K562 (cell line): ENCODE data around the gene CHMP4B. TPM values are rescaled to one million over a fixed set of nuclear protein-coding genes. Genes with fewer than 3 reads are reported as not detected.

Experiments
- ELF4 ChIP-seq: fragments of 450-650 bp; formaldehyde crosslinking; IDR thresholded peaks from 2 replicates; pipeline ENCODE4 v1.4.0; 2022; ENCODE audit warnings: missing genetic modification characterization
- ESRRB ChIP-seq: fragments of 250-450 bp; sonication (Bioruptor Pico); IDR thresholded peaks from 2 replicates; pipeline ENCODE4 v1.5.0; 2020; ENCODE audit warnings: mild to moderate bottlenecking, moderate library complexity, borderline replicate concordance
- GATA2 ChIP-seq: sonication (generic); formaldehyde crosslinking; IDR thresholded peaks from 2 replicates; pipeline ENCODE4 v1.4.0; 2020; ENCODE audit warnings: mild to moderate bottlenecking, missing genetic modification reagents
- HDAC8 ChIP-seq: fragments of 450-650 bp; IDR thresholded peaks from 2 replicates; pipeline ENCODE4 v1.6.1; 2016; ENCODE audit warnings: mild to moderate bottlenecking, missing genetic modification characterization, moderate library complexity, missing compliant biosample characterization
- KDM2B ChIP-seq: fragments of 250-450 bp; sonication (Bioruptor Pico); IDR thresholded peaks from 2 replicates; pipeline ENCODE4 v1.8.0; 2021; ENCODE audit warnings: mild to moderate bottlenecking, moderate library complexity
- LARP7 ChIP-seq: fragments of 450-650 bp; IDR thresholded peaks from 2 replicates; pipeline ENCODE4 v1.6.1; 2016
- NR2C1 ChIP-seq, 2 experiments: fragments of 450-650 bp; IDR thresholded peaks; 2 replicates each; pipeline ENCODE4 v1.6.1; 2017; ENCODE audit warnings: mild to moderate bottlenecking in 2 of 2, antibody characterized with exemption in 1 of 2, inconsistent platforms in 1 of 2, missing compliant biosample characterization in 1 of 2, missing genetic modification characterization in 1 of 2
- NR3C1 ChIP-seq: sonication (generic); formaldehyde crosslinking; IDR thresholded peaks from 2 replicates; pipeline ENCODE4 v1.8.1; 2022; ENCODE audit warnings: missing genetic modification reagents
- PCBP1 ChIP-seq: fragments of 200-400 bp; formaldehyde crosslinking; IDR thresholded peaks from 2 replicates; pipeline ENCODE4 v1.6.1; 2018; ENCODE audit warnings: mild to moderate bottlenecking, low read depth, low read length; ENCODE audit not compliant: poor library complexity, severe bottlenecking
- SMAD4 ChIP-seq: fragments of 250-450 bp; sonication (Bioruptor Pico); conservative IDR thresholded peaks from 2 replicates; pipeline ENCODE4 v1.8.0; 2021; ENCODE audit warnings: inconsistent platforms, mild to moderate bottlenecking, moderate library complexity
- SNIP1 ChIP-seq: fragments of 450-650 bp; IDR thresholded peaks from 2 replicates; pipeline ENCODE4 v1.7.1; 2017; ENCODE audit warnings: low read depth, mild to moderate bottlenecking
- TAF1 ChIP-seq: IDR thresholded peaks from 2 replicates; pipeline ENCODE4 v1.6.1; 2011; ENCODE audit warnings: mild to moderate bottlenecking, low read length, moderate library complexity; ENCODE audit not compliant: insufficient read depth, control insufficient read depth, severe bottlenecking; ENCODE audit errors: extremely low read depth
- ZFX ChIP-seq: sonication (generic); formaldehyde crosslinking; IDR thresholded peaks from 2 replicates; pipeline ENCODE4 v1.8.0; 2022; ENCODE audit warnings: mild to moderate bottlenecking, missing genetic modification reagents, moderate library complexity
- ZNF134 ChIP-seq: fragments of 250-450 bp; sonication (Bioruptor Pico); conservative IDR thresholded peaks from 2 replicates; pipeline ENCODE4 v1.4.0; 2020
- ZNF143 ChIP-seq: sonication (generic); formaldehyde crosslinking; IDR thresholded peaks from 2 replicates; pipeline ENCODE4 v1.9.0; 2022; ENCODE audit warnings: mild to moderate bottlenecking, missing genetic modification reagents
- ZNF197 ChIP-seq: fragments of 200-800 bp; sonication (Bioruptor generic); IDR thresholded peaks from 2 replicates; pipeline ENCODE4 v1.6.1; 2016; ENCODE audit warnings: low read depth, missing genetic modification characterization, missing compliant biosample characterization
- ZNF3 ChIP-seq: fragments of 250-450 bp; sonication (Bioruptor Pico); IDR thresholded peaks from 2 replicates; pipeline ENCODE4 v1.5.0; 2021; ENCODE audit warnings: mild to moderate bottlenecking, moderate library complexity
- ZNF76 ChIP-seq: fragments of 250-450 bp; sonication (Bioruptor Pico); IDR thresholded peaks from 2 replicates; pipeline ENCODE4 v1.4.0; 2020; ENCODE audit warnings: mild to moderate bottlenecking, moderate library complexity, borderline replicate concordance
- polyA plus RNA-seq, 8 experiments: library from polyadenylated mRNA; depleted of rRNA in 4 of 8; stranded (reverse) in 5 of 8; unstranded in 3 of 8; fragments of >200 nt; fragmentation: Nextera tagmentation in 2 of 8; fragmentation: Illumina TruSeq in 1 of 8; extraction: Ambion mirVana in 2 of 8; extraction: Trizol in 1 of 8; gene quantifications; 2 replicates each; pipeline versions ENCODE4 v1.2.1 to v1.2.3, GENCODE V29; 2011 to 2014; ENCODE audit warnings: inconsistent platforms in 1 of 8, missing spikeins in 1 of 8
- total RNA-seq, 7 experiments: library from RNA; depleted of rRNA in 6 of 7; stranded (reverse); fragments of >200 nt in 6 of 7; fragmentation: Illumina TruSeq in 2 of 7; extraction: Trizol in 2 of 7; gene quantifications; 2 replicates each; pipeline versions ENCODE4 v1.2.1 to v1.2.3, GENCODE V29; 2011 to 2021; ENCODE audit warnings: low replicate concordance in 1 of 7
- TF ChIP-seq, protein P1 (sequence below): sonication (generic); formaldehyde crosslinking; IDR thresholded peaks from 2 replicates; pipeline ENCODE4 v1.8.1; 2023; ENCODE audit warnings: mild to moderate bottlenecking, missing genetic modification reagents
- TF ChIP-seq, protein P2 (sequence below), 2 experiments: fragments of 450-650 bp in 1 of 2; sonication (generic) in 1 of 2; formaldehyde crosslinking; conservative IDR thresholded peaks; 2 replicates each; pipeline versions ENCODE4 v1.4.0 to v1.8.1; 2020 to 2022; ENCODE audit warnings: mild to moderate bottlenecking in 1 of 2, missing genetic modification reagents in 1 of 2
- TF ChIP-seq, protein P3 (sequence below): fragments of 250-450 bp; sonication (Bioruptor Pico); IDR thresholded peaks from 2 replicates; pipeline ENCODE4 v1.8.0; 2022; ENCODE audit warnings: moderate library complexity, mild to moderate bottlenecking, inconsistent platforms
- TF ChIP-seq, protein P4 (sequence below): fragments of 450-650 bp; formaldehyde crosslinking; IDR thresholded peaks from 2 replicates; pipeline ENCODE4 v1.4.0; 2020; ENCODE audit warnings: mild to moderate bottlenecking, moderate library complexity

CHMP4B gene
- total and polyA plus RNA-seq, 9 of the 15 experiments (the other 6 are each of a cell fraction or from before 2014, with no cell fraction given) = 1.8 to 64.7 (median 31.8) TPM

DNA sequence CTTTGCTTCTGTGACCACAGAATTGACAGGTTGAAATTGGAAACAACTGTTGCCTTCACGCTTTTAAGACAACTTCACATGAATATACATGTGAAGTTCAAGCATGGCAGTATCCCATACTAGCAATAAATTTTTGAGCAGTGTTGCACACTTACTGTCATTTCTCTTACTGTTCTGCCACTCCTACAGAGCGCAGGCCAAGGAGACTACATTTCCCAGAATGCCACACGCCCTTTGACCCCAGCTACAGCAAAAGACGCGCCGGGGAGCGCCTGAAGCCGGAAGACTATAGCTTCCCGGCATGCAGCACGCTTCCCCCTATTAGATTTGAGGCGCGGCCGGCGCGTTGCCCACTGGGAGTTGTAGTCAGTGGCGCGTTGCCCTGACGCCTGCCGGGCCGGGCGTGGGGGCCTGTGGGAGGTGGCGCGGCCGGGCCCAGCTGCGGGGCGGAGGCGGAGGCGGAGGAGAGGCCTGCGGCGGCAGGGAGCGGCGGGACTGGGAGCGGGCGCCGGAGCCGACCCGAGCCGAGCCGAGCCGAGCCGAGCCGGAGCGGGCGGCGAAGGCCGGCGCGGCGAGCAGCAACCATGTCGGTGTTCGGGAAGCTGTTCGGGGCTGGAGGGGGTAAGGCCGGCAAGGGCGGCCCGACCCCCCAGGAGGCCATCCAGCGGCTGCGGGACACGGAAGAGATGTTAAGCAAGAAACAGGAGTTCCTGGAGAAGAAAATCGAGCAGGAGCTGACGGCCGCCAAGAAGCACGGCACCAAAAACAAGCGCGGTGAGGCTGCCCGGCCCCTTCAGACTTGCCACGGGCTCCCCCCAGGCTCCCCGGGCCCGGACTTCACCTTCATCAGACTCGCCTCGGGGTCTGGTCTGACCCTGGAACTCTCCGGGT lies at the start of gene CHMP4B (continued):
- TF ChIP-seq KDM2B (no peak), LARP7 (no peak), PCBP1 (peak; percentile 57), HDAC8 (tag) (peak; percentile 88), ZFX (CRISPR knock-in tag) (peak; percentile 82), NR3C1 (CRISPR knock-in tag) (no peak), ZNF134 (CRISPR knock-in tag) (peak; percentile 74), ZNF3 (CRISPR knock-in tag) (no peak), ELF4 (CRISPR knock-in tag) (peak; percentile 92), ZNF197 (CRISPR knock-in tag) (peak; percentile 98; the same call in 1 of the 2 replicates), NR2C1 (IDR thresholded peaks at IDR 0.05) (peak; percentile 100), NR2C1 (tag; IDR thresholded peaks at IDR 0.05) (peak; percentile 100), GATA2 (no peak), ZNF76 (peak; percentile 94; the same call in 1 of the 2 replicates), ESRRB (no peak), TAF1 (peak; percentile 52), ZNF143 (CRISPR knock-in tag) (peak; percentile 97), SMAD4 (CRISPR knock-in tag) (peak; percentile 74), SNIP1 (0 out of 2 replicates have a peak, but pooled peaks have one; percentile 52)
- TF ChIP-seq, protein P1, sequence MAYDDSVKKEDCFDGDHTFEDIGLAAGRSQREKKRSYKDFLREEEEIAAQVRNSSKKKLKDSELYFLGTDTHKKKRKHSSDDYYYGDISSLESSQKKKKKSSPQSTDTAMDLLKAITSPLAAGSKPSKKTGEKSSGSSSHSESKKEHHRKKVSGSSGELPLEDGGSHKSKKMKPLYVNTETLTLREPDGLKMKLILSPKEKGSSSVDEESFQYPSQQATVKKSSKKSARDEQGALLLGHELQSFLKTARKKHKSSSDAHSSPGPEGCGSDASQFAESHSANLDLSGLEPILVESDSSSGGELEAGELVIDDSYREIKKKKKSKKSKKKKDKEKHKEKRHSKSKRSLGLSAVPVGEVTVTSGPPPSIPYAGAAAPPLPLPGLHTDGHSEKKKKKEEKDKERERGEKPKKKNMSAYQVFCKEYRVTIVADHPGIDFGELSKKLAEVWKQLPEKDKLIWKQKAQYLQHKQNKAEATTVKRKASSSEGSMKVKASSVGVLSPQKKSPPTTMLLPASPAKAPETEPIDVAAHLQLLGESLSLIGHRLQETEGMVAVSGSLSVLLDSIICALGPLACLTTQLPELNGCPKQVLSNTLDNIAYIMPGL (CRISPR knock-in tag) = no peak
- TF ChIP-seq, protein P2, sequence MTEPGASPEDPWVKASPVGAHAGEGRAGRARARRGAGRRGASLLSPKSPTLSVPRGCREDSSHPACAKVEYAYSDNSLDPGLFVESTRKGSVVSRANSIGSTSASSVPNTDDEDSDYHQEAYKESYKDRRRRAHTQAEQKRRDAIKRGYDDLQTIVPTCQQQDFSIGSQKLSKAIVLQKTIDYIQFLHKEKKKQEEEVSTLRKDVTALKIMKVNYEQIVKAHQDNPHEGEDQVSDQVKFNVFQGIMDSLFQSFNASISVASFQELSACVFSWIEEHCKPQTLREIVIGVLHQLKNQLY (CRISPR knock-in tag; conservative IDR thresholded peaks at IDR 0.05) = no peak
- TF ChIP-seq, protein P3, sequence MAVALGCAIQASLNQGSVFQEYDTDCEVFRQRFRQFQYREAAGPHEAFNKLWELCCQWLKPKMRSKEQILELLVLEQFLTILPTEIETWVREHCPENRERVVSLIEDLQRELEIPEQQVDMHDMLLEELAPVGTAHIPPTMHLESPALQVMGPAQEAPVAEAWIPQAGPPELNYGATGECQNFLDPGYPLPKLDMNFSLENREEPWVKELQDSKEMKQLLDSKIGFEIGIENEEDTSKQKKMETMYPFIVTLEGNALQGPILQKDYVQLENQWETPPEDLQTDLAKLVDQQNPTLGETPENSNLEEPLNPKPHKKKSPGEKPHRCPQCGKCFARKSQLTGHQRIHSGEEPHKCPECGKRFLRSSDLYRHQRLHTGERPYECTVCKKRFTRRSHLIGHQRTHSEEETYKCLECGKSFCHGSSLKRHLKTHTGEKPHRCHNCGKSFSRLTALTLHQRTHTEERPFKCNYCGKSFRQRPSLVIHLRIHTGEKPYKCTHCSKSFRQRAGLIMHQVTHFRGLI = no peak; the same call in 1 of the 2 replicates
- TF ChIP-seq, protein P4, sequence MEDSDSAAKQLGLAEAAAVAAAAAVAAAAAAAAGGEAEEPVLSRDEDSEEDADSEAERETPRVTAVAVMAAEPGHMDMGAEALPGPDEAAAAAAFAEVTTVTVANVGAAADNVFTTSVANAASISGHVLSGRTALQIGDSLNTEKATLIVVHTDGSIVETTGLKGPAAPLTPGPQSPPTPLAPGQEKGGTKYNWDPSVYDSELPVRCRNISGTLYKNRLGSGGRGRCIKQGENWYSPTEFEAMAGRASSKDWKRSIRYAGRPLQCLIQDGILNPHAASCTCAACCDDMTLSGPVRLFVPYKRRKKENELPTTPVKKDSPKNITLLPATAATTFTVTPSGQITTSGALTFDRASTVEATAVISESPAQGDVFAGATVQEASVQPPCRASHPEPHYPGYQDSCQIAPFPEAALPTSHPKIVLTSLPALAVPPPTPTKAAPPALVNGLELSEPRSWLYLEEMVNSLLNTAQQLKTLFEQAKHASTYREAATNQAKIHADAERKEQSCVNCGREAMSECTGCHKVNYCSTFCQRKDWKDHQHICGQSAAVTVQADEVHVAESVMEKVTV = peak; percentile 9; the same call in 1 of the 2 replicates
